ENCODE measurements around the gene MPDZ. TPM values are rescaled to one million over a fixed set of nuclear protein-coding genes. Genes with fewer than 3 reads are reported as not detected.

Gene MPDZ
- 10 to 100 TPM; 25.9 to 31.0 TPM for total RNA-seq
- polyA plus RNA-seq (ENCODE audit: insufficient read length in 6 of 6): 10 to 100 TPM; 66.0 to 77.7 (median 71.7) TPM
- long read RNA-seq, donor 1, partial matches to known transcripts: 5 of 5 reads
- long read RNA-seq, donor 1, other reads (novel, unspliced or antisense): 0 of 5 reads
- long read RNA-seq, donor 2, partial matches to known transcripts: 19 of 19 reads
- long read RNA-seq, donor 2, other reads (novel, unspliced or antisense): 0 of 19 reads
- long read RNA-seq, donor 3, full-length matches to known transcripts: 1 of 1 reads
- long read RNA-seq, donor 3, partial matches to known transcripts: 0 of 1 reads
- long read RNA-seq, donor 3, other reads (novel, unspliced or antisense): 0 of 1 reads
- long read RNA-seq, donor 4, partial matches to known transcripts: 4 of 5 reads
- long read RNA-seq, donor 4, other reads (novel, unspliced or antisense): 1 of 5 reads
- long read RNA-seq, donor 5, partial matches to known transcripts: 5 of 5 reads
- long read RNA-seq, donor 5, other reads (novel, unspliced or antisense): 0 of 5 reads
- long read RNA-seq, donor 6: 0 reads
- long read RNA-seq, donor 7: 0 reads
- long read RNA-seq, donor 8: 0 reads
- long read RNA-seq, donor 9: 0 reads
- long read RNA-seq, donor 10, partial matches to known transcripts: 5 of 6 reads
- long read RNA-seq, donor 10, other reads (novel, unspliced or antisense): 1 of 6 reads
- long read RNA-seq, donor 11, partial matches to known transcripts: 12 of 12 reads
- long read RNA-seq, donor 11, other reads (novel, unspliced or antisense): 0 of 12 reads
- long read RNA-seq, donor 12, partial matches to known transcripts: 6 of 6 reads
- long read RNA-seq, donor 12, other reads (novel, unspliced or antisense): 0 of 6 reads

- TF ChIP-seq, protein P1, sequence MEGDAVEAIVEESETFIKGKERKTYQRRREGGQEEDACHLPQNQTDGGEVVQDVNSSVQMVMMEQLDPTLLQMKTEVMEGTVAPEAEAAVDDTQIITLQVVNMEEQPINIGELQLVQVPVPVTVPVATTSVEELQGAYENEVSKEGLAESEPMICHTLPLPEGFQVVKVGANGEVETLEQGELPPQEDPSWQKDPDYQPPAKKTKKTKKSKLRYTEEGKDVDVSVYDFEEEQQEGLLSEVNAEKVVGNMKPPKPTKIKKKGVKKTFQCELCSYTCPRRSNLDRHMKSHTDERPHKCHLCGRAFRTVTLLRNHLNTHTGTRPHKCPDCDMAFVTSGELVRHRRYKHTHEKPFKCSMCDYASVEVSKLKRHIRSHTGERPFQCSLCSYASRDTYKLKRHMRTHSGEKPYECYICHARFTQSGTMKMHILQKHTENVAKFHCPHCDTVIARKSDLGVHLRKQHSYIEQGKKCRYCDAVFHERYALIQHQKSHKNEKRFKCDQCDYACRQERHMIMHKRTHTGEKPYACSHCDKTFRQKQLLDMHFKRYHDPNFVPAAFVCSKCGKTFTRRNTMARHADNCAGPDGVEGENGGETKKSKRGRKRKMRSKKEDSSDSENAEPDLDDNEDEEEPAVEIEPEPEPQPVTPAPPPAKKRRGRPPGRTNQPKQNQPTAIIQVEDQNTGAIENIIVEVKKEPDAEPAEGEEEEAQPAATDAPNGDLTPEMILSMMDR (IDR thresholded peaks at IDR 0.05): no peak
- intact Hi-C loops (cut with DNase I): loop anchor here in 1 of 2 donors (10.0 kb wide), 1 partner anchor 75 kb away; no protein-coding TSS in a partner anchor
Observed at GRCh38 chr9:13279284-13280141, at the start of gene MPDZ. TSS of gene MPDZ (minus strand) at chr9:13279692. CDS start at chr9:13250315, 29,377 bp downstream.

DNA sequence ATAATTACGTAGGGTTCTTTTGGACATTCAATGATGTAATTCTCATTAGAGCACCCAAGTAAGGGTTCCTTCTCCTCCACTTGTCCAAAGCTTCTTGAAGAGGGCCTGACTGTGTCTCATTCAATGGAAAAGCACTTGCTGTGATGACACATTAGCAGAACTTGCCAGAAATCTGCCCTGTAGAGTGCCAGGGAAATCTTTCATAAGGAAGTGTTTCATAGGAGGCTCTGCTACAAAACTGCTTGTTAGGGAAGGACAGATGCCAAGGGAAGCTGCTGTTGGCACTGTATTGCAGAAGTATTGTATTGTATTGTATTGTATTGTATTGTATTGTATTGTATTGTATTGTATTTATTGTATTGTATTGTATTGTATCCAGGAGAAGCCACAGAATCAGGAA, 45.5 kb upstream of the MPDZ start:
- TF ChIP-seq, protein P1 (IDR thresholded peaks at IDR 0.05): no peak
- Histone ChIP-seq H3K9me3 (no peaks in the 10 kb centered on the region), H3K27me3 (no peaks in the 10 kb centered on the region), H3K27ac (no peak overlapping the region), H3K4me3 (no peak overlapping the region), H3K36me3 (no peaks in the 10 kb centered on the region), H3K4me1 (no peaks in the 10 kb centered on the region)
- intact Hi-C loops (cut with DNase I): no loop called here
- DNase-seq (no peak), ATAC-seq (no peak)

More at GRCh38 chr9:13279284-13280141, at the start of gene MPDZ:
- Histone ChIP-seq H3K27me3 (peaks cover 0 to 26% of the 10 kb centered on the region in 2 donors), H3K27ac (peak within 1 kb of the TSS; percentile 80 to 90), H3K4me3 (peak within 1 kb of the TSS; percentile 50 to 52), H3K4me1 (peaks cover 0 to 7% of the 10 kb centered on the region in 2 donors), H3K9me3 (no peaks in the 10 kb centered on the region), H3K36me3 (no peaks in the 10 kb centered on the region)
- ATAC-seq (peak; percentile 89), DNase-seq (peak; percentile 53 to 85 (median 84))

- H3K4me1 ChIP-seq: no peaks in the 10 kb centered on the region
- no peaks in the 10 kb centered on the region for H3K36me3 ChIP-seq
- no peaks in the 10 kb centered on the region for H3K27me3 ChIP-seq
- peaks cover 0 to 9% of the 10 kb centered on the region in 2 donors for H3K9me3 ChIP-seq
- intact Hi-C loops (cut with DNase I): no loop called here
- H3K27ac ChIP-seq: no peak overlapping the region
- H3K4me3 ChIP-seq: no peak overlapping the region
- TF ChIP-seq, protein P1 (IDR thresholded peaks at IDR 0.05): no peak
- ATAC-seq (no peak), DNase-seq (no peak)
Observed at GRCh38 chr9:13322828-13323550, 43.5 kb upstream of the MPDZ start.

GRCh38 chr9:13318027-13318426, 38.5 kb upstream of the MPDZ start:
- ATAC-seq (no peak), DNase-seq (no peak)
- intact Hi-C loops (cut with DNase I): no loop called here

More at GRCh38 chr9:13318027-13318426, 38.5 kb upstream of the MPDZ start:
- TF ChIP-seq, protein P1 (IDR thresholded peaks at IDR 0.05): no peak
- Histone ChIP-seq H3K4me1 (no peaks in the 10 kb centered on the region), H3K9me3 (peaks cover 0 to 17% of the 10 kb centered on the region in 2 donors), H3K27me3 (no peaks in the 10 kb centered on the region), H3K4me3 (no peak overlapping the region), H3K27ac (no peak overlapping the region), H3K36me3 (no peaks in the 10 kb centered on the region)
